PC-3 (cell line): ENCODE results near the gene SYNE1.

Experiments used
- CTCF ChIP-seq: fragments of 300-600 bp; sonication (generic); conservative IDR thresholded peaks from 2 replicates; pipeline ENCODE4 v1.5.1; 2017; ENCODE audit warnings: antibody characterized with exemption, low read depth, mild to moderate bottlenecking, low read length
- EZH2 ChIP-seq: fragments of 300-600 bp; sonication (generic); IDR thresholded peaks from one replicate; pipeline ENCODE4 v1.6.1; 2017; ENCODE audit warnings: antibody characterized with exemption, mild to moderate bottlenecking, low read length; ENCODE audit not compliant: unreplicated experiment

DNA sequence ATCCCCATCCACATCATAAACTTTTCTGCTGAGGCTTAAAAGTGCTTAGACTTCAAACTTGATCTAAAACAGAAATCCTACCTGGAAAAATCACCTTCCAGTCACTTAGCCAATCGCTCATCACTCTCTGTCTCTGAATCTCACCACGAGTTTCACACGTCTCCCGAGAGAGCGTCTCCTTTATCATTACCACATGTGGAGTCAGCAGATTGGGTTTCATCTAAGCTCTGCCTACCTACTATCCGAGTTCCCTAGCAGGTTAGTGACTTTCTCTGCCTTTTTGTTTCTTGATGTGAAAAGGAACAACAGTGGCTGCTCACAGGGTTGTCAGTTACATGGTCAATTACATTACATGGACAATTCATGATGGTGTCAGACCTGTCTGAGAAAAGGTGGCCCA, 543.5 kb downstream of the SYNE1 start:
- TF ChIP-seq EZH2 (no peak), CTCF (no peak)
